ENCODE data around the gene SNHG17.
A peak's percentile ranks its signal among the peaks of the same experiment; 100 is the strongest.
"Not testable (repeated sequence)": the region's sequence is repeated elsewhere in the genome, so short reads cannot be mapped to it uniquely, and the experiment has no call there.

The SNHG17 gene

GRCh38 chr20:38434301-38434741 is 807 bp downstream of the SNHG17 start:
- H3K4me1 Mint-ChIP-seq (ENCODE audit: low read depth): peaks cover 52% of the 10 kb centered on the region
- peak overlapping the region; percentile 96 for H3K4me3 Mint-ChIP-seq
- peaks cover 55% of the 10 kb centered on the region for H3K36me3 Mint-ChIP-seq (ENCODE audit: low read depth)

DNA sequence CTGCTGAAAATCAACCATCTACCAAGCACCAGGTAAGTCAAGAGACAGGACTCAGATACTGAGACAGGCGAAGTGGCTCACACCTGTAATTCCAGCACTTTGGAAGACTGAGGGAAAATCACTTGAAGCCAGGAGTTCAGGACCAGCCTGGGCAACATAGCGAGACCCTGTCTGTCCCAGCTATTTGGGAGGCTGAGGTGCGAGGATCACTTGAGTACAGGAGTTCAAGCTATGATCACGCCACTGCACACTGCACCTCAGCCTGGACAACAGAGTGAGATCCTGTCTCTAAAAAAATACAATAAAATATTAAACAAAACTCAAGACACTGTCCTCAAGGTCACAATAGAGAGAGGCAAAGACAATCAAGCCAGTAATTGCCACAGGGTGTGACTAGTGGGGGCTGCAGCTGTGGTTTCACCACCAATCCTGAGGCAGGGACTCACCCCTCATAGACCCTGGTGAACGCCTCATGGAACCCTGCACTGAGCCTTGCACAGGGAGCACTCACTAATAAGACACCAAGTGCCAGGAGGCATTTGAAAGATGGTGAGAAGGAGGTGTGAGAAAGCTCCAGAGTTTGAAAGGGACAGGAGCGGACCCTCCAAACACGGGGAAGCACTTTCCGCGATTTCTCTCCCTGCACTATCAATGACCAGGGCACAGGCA is 1.7 kb downstream of the SNHG17 start:
- H3K4me1 Mint-ChIP-seq (ENCODE audit: low read depth): peaks cover 60% of the 10 kb centered on the region
- H3K36me3 Mint-ChIP-seq (ENCODE audit: low read depth): peaks cover 64% of the 10 kb centered on the region
- H3K4me3 Mint-ChIP-seq: peak overlapping the region; percentile 96
- H3K9me3 Mint-ChIP-seq: no peaks in the 10 kb centered on the region
- H3K27me3 Mint-ChIP-seq: no peaks in the 10 kb centered on the region
- peak overlapping the region; percentile 99 for H3K27ac Mint-ChIP-seq

More at GRCh38 chr20:38434301-38434741, 807 bp downstream of the SNHG17 start:
- Mint-ChIP-seq H3K27me3 (peaks cover 6% of the 10 kb centered on the region), H3K9me3 (no peaks in the 10 kb centered on the region), H3K27ac (peak overlapping the region; percentile 99)

- Mint-ChIP-seq H3K36me3 (ENCODE audit: low read depth) (peaks cover 67% of the 10 kb centered on the region), H3K27ac (peak overlapping the region; percentile 99), H3K4me1 (ENCODE audit: low read depth) (peaks cover 66% of the 10 kb centered on the region), H3K4me3 (peak overlapping the region; percentile 96)
- H3K9me3 Mint-ChIP-seq, H3K27me3 Mint-ChIP-seq: not testable (repeated sequence)
Measured at GRCh38 chr20:38432870-38433269, 2.3 kb downstream of the SNHG17 start.

DNA sequence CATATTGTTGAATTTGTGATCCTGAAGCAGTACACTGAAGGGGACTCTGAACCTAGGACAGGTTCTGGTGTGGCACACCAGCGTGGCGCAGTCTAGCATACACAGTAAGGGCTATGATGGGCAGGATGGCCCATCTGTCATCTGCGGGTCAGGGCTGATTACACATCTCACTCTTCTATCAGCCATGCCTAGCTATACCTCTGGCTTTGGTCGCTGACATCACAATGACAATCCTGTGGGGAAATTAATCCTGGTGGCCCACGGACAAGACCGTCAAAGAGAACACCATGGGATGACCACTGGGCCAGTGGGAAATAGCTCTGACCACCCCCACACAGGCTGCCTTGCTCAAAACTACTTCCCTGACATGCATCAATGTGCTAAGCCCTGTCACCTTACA is 2.8 kb downstream of the SNHG17 start:
- peak overlapping the region; percentile 99 for H3K27ac Mint-ChIP-seq
- H3K36me3 Mint-ChIP-seq (ENCODE audit: low read depth): peaks cover 72% of the 10 kb centered on the region

DNA sequence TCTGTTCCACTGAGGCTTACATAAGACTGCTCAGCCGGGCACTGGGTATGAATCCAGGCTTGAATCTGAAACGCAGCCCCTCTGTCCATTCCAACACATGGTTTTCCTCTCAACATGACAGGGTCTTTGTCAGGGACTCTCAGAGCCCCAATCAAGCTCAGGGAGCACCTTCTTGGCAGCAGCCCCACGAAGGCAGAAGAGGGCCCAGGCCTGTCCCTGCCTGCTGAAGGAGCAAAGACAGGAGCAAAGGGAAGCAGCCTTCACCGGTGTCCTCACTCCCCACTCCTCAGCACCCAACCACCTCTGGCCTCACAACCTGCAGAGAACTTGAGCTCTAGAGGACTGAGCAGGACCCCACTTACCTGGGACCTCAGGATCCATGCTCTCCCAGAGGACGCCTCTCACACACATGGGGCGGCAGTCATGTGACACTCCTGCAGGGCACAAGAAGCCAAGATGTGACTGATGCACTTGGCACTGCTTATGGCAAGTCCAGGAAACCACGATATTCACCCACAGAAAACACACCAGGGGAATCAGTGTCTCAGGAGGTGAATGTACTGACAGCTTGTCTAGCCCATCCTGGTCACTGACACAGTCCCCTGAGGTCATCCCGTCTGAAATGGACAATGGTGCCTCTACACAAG is 4.3 kb downstream of the SNHG17 start:
- peak overlapping the region; percentile 96 for H3K4me3 Mint-ChIP-seq
- peaks cover 87% of the 10 kb centered on the region for H3K36me3 Mint-ChIP-seq (ENCODE audit: low read depth)
- no peaks in the 10 kb centered on the region for H3K27me3 Mint-ChIP-seq
- H3K9me3 Mint-ChIP-seq: no peaks in the 10 kb centered on the region
- peak overlapping the region; percentile 99 for H3K27ac Mint-ChIP-seq
- peaks cover 83% of the 10 kb centered on the region for H3K4me1 Mint-ChIP-seq (ENCODE audit: low read depth)

More for the DNA sequence above, 2.8 kb downstream of the SNHG17 start:
- no peaks in the 10 kb centered on the region for H3K9me3 Mint-ChIP-seq
- H3K4me3 Mint-ChIP-seq: peak overlapping the region; percentile 96
- H3K4me1 Mint-ChIP-seq (ENCODE audit: low read depth): peaks cover 72% of the 10 kb centered on the region
- no peaks in the 10 kb centered on the region for H3K27me3 Mint-ChIP-seq

GRCh38 chr20:38429301-38429700 is 5.8 kb downstream of the SNHG17 start:
- Mint-ChIP-seq H3K4me3 (peak overlapping the region; percentile 57), H3K36me3 (ENCODE audit: low read depth) (peaks cover 93% of the 10 kb centered on the region), H3K9me3 (no peaks in the 10 kb centered on the region), H3K27ac (peak overlapping the region; percentile 82), H3K27me3 (no peaks in the 10 kb centered on the region), H3K4me1 (ENCODE audit: low read depth) (peaks cover 90% of the 10 kb centered on the region)

GRCh38 chr20:38428800-38429199 is 6.3 kb downstream of the SNHG17 start:
- peak overlapping the region; percentile 82 for H3K27ac Mint-ChIP-seq
- no peaks in the 10 kb centered on the region for H3K27me3 Mint-ChIP-seq
- H3K4me3 Mint-ChIP-seq: peak overlapping the region; percentile 57
- peaks cover 92% of the 10 kb centered on the region for H3K36me3 Mint-ChIP-seq (ENCODE audit: low read depth)
- no peaks in the 10 kb centered on the region for H3K9me3 Mint-ChIP-seq
- H3K4me1 Mint-ChIP-seq (ENCODE audit: low read depth): peaks cover 89% of the 10 kb centered on the region

DNA sequence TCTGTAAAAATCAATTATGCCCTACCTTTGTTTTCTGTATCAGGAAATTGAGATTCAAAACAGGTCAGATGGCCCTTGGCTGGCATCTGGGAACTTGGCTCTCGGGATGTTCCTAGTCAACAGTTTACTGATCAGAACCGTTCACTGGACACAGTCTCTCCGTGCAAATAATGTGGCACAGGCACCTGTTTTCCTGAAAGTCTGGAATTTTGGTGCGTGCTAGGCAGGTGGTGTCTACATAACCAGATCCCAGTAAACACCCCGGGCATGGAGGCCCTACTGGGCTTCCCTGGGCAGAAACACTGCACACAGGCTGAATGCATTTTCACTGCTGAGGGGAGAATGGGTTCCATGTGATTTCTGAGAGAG is 7.5 kb downstream of the SNHG17 start:
- Mint-ChIP-seq H3K27me3 (no peaks in the 10 kb centered on the region), H3K9me3 (no peaks in the 10 kb centered on the region), H3K4me1 (ENCODE audit: low read depth) (peaks cover 81% of the 10 kb centered on the region), H3K27ac (peak overlapping the region; percentile 73), H3K36me3 (ENCODE audit: low read depth) (peaks cover 92% of the 10 kb centered on the region), H3K4me3 (no peak overlapping the region)

DNA sequence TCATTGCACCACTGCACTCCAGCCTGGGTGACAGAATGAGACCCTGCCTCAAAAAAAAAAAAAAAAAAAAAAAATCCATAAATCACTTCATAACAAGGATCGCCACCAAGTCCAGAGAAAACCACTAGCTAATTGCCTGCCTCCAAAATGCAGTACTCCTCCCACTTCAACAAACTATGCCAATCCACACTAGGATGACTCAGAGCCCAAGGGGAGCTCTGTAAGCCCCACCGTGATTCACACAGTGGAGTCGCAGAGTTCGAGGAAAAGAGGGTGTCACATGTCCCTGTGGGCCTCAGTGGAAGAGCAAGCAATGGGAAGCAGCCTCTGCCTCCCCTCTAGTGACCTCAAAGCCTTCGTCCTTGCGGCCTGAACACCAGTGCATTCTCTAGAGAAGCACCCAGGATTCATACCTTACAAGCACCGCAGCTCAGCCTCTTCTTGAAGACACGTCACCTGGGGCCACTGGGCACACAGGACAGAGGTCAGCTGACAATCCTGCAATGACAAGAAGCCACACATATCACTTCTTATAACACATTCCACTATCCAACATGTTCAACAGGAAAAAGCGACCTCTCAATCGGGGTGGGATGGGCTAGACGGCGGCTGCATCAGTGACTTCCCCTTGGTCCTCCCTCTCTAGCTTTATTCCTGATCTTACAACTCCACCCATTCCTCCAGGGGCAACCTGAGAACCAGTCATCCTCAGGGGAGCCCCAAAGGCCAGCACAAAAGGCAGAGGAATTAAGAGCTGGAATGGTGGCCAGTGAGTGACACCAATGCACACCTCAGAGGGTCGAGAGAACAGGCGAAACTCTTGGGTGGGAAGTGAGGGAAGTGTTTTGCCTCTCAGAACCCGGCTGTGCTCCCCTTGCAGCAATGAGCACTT is 8.9 kb downstream of the SNHG17 start:
- Mint-ChIP-seq H3K36me3 (ENCODE audit: low read depth) (peaks cover 92% of the 10 kb centered on the region), H3K27me3 (no peaks in the 10 kb centered on the region), H3K27ac (peak overlapping the region; percentile 79), H3K4me3 (peak overlapping the region; percentile 9), H3K4me1 (ENCODE audit: low read depth) (peaks cover 73% of the 10 kb centered on the region), H3K9me3 (no peaks in the 10 kb centered on the region)

DNA sequence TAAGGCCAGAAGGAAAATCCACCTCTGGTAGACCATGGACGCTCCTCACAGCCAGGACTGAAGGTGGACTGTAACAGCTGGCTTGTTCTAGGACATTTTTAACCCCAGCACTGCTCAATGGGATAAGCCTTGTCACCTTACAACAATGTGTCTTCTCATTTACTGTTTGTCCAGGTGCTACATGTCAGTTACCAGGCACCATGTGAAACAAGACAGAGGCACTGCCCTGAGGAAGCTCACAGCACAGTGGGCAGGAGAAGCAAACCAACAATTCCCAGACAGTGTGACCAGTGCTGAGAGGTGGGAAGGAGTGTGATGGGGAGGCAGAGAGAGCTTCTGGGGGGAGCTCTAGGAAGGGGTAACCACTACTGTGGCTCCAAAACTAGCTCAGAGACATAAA is 10.7 kb downstream of the SNHG17 start:
- peak overlapping the region; percentile 82 for H3K27ac Mint-ChIP-seq

DNA sequence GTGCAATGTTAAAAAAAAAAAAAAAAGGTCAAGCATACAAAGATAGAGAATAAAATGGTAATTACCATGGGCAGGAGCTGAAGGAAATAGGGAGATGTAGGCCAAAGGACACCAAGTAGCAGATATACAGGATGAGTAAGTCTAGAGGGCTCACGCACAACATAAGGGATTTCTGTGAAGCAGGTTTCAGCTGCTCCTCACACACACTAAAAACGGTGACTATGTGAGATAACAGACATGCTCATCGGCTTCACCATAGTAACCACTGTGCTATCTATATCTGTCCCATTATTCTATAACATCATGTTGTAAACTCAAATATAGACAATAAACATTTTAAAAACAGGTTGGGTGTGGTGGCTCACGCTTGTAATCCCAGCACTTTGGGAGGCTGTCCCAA is 11.6 kb downstream of the SNHG17 start:
- Mint-ChIP-seq H3K4me3 (no peak overlapping the region), H3K4me1 (ENCODE audit: low read depth) (peaks cover 49% of the 10 kb centered on the region), H3K36me3 (ENCODE audit: low read depth) (peaks cover 95% of the 10 kb centered on the region), H3K27me3 (no peaks in the 10 kb centered on the region), H3K27ac (peak overlapping the region; percentile 85), H3K9me3 (no peaks in the 10 kb centered on the region)

More for the DNA sequence above, 10.7 kb downstream of the SNHG17 start:
- no peaks in the 10 kb centered on the region for H3K27me3 Mint-ChIP-seq
- peaks cover 95% of the 10 kb centered on the region for H3K36me3 Mint-ChIP-seq (ENCODE audit: low read depth)
- H3K4me1 Mint-ChIP-seq (ENCODE audit: low read depth): peaks cover 58% of the 10 kb centered on the region
- no peaks in the 10 kb centered on the region for H3K9me3 Mint-ChIP-seq
- no peak overlapping the region for H3K4me3 Mint-ChIP-seq

GRCh38 chr20:38421915-38422314 is 13.2 kb downstream of the SNHG17 start:
- peaks cover 33% of the 10 kb centered on the region for H3K4me1 Mint-ChIP-seq (ENCODE audit: low read depth)
- peak overlapping the region; percentile 72 for H3K27ac Mint-ChIP-seq
- H3K27me3 Mint-ChIP-seq: no peaks in the 10 kb centered on the region
- no peaks in the 10 kb centered on the region for H3K9me3 Mint-ChIP-seq
- peaks cover 92% of the 10 kb centered on the region for H3K36me3 Mint-ChIP-seq (ENCODE audit: low read depth)
- no peak overlapping the region for H3K4me3 Mint-ChIP-seq

DNA sequence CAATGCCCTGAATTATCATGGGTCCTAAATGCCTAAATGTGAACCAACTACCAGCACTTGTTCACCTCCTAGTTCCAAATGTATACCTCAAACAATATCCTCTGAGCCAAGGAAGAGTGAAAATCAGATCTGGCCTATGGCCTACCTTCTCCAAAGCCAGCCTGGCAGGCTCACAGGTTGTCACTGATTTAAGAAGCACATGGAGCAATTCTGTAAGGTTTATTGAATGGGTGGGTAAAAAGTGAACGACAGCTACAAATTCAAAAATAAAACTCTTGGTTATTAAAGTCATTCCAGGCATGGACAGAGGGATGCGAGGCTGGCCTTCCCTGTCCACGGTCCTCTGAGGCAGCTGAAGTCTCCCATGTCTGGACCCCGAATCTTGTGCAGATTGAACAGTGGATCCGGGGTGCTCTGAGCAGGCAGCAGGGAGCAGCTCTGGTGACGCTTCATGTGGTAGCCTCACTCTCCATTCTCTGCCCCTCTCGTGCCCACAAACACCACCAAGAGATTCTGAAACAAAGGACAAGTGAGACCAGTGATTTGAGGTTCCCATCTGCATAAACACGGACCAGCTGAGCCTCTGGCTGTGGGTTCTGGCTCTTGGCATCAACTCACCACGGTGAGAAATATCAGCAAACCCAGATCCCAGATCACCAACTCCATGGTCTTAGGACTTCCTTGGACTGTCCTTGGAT is 14.6 kb downstream of the SNHG17 start:
- Mint-ChIP-seq H3K36me3 (ENCODE audit: low read depth) (peaks cover 92% of the 10 kb centered on the region), H3K27me3 (no peaks in the 10 kb centered on the region), H3K9me3 (no peaks in the 10 kb centered on the region), H3K27ac (peak overlapping the region; percentile 66), H3K4me3 (no peak overlapping the region), H3K4me1 (ENCODE audit: low read depth) (peaks cover 20% of the 10 kb centered on the region)

DNA sequence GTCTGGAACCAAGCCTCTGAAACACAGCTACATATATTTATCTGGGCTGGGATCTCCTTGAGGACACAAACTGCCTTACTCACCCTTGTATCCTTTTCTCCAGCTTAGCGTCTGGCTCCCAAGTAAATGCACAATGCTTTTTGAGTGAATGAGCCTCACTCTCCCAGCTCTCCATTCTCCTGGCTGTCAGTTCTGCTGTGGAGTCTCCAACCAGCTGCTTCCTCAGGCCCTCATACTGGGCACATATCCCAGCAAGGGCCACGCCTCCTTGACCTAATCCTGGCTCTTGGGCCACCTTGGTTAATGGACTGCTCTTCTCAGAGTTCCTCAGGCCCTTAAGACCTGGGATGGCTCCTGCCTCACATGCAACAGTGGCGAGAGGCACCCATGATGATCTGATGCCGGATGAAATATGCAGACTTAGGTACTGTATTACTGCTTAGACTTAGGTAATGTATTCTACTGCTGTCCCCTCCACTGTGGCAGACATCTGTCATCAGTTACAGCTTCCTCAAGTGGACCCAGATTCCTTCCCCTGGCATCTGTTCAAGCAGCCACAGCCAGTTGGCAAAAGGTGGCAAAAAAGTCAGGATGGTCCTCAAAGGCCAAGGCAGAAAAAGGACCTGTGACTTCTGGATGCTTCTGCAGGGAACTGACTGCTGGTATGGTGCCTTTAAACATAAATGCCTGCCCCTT is 16.5 kb downstream of the SNHG17 start:
- no peak overlapping the region for H3K27ac Mint-ChIP-seq

More for the DNA sequence above, 16.5 kb downstream of the SNHG17 start:
- H3K4me1 Mint-ChIP-seq (ENCODE audit: low read depth): peaks cover 9% of the 10 kb centered on the region
- H3K4me3 Mint-ChIP-seq: no peak overlapping the region
- peaks cover 90% of the 10 kb centered on the region for H3K36me3 Mint-ChIP-seq (ENCODE audit: low read depth)
- H3K27me3 Mint-ChIP-seq: no peaks in the 10 kb centered on the region
- H3K9me3 Mint-ChIP-seq: no peaks in the 10 kb centered on the region
